Measurements from ENCODE around the gene VEPH1. TPM values are rescaled to one million over a fixed set of nuclear protein-coding genes. Genes with fewer than 3 reads are reported as not detected.

Gene VEPH1
- total RNA-seq, 2 donors from 2014 or later: 0.21 TPM; not detected in 1

DNA sequence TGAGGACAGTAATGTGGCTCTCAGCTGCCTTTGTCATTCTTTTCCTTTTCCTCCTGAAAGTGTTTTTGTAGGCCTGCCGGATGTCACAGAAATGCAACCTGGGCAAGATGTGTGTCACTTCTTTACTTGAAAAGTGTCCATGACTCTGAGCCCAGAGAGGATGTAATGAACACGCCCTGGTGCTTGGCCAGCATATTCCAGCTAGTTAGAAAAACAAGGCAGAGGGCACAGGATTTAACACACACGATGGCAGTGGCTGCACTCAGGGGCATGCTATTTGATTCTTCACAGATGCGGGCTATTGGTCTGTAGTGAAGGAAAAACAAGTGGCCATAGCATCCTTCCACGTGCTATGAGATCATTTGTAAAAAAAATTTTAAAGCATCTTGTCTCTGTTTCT lies 96.8 kb downstream of the VEPH1 start:
- no peaks in the 10 kb centered on the region for H3K9me3 ChIP-seq
- no peak overlapping the region for H3K4me3 ChIP-seq
- no peak overlapping the region for H3K27ac ChIP-seq
- TF ChIP-seq, protein P1, sequence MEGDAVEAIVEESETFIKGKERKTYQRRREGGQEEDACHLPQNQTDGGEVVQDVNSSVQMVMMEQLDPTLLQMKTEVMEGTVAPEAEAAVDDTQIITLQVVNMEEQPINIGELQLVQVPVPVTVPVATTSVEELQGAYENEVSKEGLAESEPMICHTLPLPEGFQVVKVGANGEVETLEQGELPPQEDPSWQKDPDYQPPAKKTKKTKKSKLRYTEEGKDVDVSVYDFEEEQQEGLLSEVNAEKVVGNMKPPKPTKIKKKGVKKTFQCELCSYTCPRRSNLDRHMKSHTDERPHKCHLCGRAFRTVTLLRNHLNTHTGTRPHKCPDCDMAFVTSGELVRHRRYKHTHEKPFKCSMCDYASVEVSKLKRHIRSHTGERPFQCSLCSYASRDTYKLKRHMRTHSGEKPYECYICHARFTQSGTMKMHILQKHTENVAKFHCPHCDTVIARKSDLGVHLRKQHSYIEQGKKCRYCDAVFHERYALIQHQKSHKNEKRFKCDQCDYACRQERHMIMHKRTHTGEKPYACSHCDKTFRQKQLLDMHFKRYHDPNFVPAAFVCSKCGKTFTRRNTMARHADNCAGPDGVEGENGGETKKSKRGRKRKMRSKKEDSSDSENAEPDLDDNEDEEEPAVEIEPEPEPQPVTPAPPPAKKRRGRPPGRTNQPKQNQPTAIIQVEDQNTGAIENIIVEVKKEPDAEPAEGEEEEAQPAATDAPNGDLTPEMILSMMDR (IDR thresholded peaks at IDR 0.05): no peak
- H3K27me3 ChIP-seq (replicated peaks; ENCODE audit: insufficient read depth): no peaks in the 10 kb centered on the region
- H3K36me3 ChIP-seq: no peaks in the 10 kb centered on the region
- DNase-seq (ENCODE audit: low spot score) (no peak), ATAC-seq (ENCODE audit: insufficient number of reproducible peaks, low FRiP score, low read depth) (no peak)
- H3K4me1 ChIP-seq (ENCODE audit: control insufficient read depth in 1 of 2, low read depth in 2 of 2): no peaks in the 10 kb centered on the region

DNA sequence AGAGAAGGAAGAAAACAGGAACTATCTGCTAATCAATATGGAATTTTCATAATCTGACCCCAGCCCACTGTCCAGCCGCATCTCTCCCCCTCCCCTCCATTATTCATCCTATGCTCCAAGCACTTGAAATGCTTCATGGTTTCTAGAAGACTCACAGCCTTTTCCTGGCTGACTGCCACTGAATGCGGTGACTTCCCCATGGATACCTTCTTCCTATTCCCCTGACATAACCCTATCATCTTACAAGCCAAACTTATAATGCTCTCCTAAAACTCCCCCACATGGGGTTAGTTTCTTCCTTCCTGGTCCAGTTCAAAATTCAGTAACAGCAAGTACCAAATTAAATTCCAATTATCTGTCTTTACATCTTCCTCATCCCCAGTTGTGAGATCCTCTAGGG lies 97.8 kb downstream of the VEPH1 start:
- TF ChIP-seq, protein P1 (IDR thresholded peaks at IDR 0.05): no peak
- no peaks in the 10 kb centered on the region for H3K4me1 ChIP-seq (ENCODE audit: control insufficient read depth in 1 of 2, low read depth in 2 of 2)
- no peaks in the 10 kb centered on the region for H3K36me3 ChIP-seq
- no peaks in the 10 kb centered on the region for H3K27me3 ChIP-seq (replicated peaks; ENCODE audit: insufficient read depth)
- DNase-seq (ENCODE audit: low spot score) (no peak), ATAC-seq (ENCODE audit: insufficient number of reproducible peaks, low FRiP score, low read depth) (no peak)
- H3K27ac ChIP-seq: no peak overlapping the region
- H3K4me3 ChIP-seq: no peak overlapping the region
- H3K9me3 ChIP-seq: no peaks in the 10 kb centered on the region

DNA sequence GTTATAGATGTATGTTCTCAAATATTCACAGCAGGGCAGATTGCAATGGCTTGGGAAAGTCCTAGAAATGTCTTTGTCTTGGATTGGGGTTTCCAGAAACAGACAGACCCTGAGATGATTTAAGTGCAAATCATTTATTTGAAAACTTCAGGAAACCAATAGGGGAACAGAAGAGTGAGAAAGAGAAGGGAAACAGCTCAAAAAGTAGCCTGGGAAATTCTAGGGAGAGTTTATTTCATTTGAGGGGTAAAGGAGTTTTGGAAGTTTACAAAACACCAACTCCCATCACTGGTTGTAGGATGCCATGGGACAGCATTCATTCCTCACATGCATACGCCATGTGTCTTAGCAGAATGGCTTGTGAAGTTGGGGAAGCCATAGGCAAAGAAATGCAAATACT lies 98.8 kb downstream of the VEPH1 start:
- Histone ChIP-seq H3K4me3 (no peak overlapping the region), H3K27ac (no peak overlapping the region), H3K36me3 (no peaks in the 10 kb centered on the region), H3K27me3 (replicated peaks; ENCODE audit: insufficient read depth) (no peaks in the 10 kb centered on the region), H3K4me1 (ENCODE audit: control insufficient read depth in 1 of 2, low read depth in 2 of 2) (no peaks in the 10 kb centered on the region), H3K9me3 (no peaks in the 10 kb centered on the region)
- DNase-seq (ENCODE audit: low spot score): no peak
- TF ChIP-seq, protein P1 (IDR thresholded peaks at IDR 0.05): no peak
- ATAC-seq (ENCODE audit: insufficient number of reproducible peaks, low FRiP score, low read depth): no peak

DNA sequence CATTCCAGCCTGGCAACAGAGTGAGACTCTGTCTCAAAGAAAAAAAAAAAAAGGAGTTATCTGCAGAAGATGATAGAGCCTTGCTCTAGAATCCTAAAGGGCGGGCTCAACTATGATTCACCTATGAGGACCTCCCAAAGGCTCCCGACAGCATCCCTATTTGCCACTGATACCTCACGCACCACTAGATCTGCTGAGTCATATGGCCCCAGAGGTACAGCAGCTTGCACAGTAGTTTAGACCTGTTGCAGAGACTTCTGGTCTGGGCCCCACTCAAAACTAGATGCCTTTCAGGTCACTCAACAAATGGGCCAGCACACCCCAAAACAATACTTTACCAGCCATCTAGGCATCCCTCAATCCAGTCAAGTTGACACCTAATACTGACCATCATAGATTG lies 104.6 kb downstream of the VEPH1 start:
- no peaks in the 10 kb centered on the region for H3K9me3 ChIP-seq
- H3K27me3 ChIP-seq (replicated peaks; ENCODE audit: insufficient read depth): no peaks in the 10 kb centered on the region
- H3K4me1 ChIP-seq (ENCODE audit: control insufficient read depth in 1 of 2, low read depth in 2 of 2): no peaks in the 10 kb centered on the region
- no peak for DNase-seq (ENCODE audit: low spot score)
- no peak overlapping the region for H3K4me3 ChIP-seq
- no peak overlapping the region for H3K27ac ChIP-seq
- TF ChIP-seq, protein P1 (IDR thresholded peaks at IDR 0.05): no peak
- H3K36me3 ChIP-seq: no peaks in the 10 kb centered on the region
- ATAC-seq (ENCODE audit: insufficient number of reproducible peaks, low FRiP score, low read depth): no peak

DNA sequence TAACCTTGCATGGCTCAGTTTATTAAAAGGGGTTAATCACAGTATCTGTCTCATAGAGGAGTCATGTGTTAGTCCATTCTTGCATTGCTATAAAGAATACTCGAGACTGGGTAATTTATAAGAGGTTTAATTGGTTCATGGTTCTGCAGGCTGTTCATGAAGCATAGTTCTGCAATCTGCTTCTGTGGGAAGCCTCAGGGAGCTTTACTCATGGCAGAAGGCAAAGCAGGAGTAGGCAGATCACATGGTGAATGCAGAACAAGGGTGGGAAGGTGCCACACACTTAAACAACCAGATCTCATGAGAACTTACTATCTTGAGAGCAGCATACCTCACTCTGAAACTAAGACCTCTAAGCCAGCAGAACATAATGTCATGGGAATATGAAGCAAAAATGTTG lies 108.8 kb downstream of the VEPH1 start:
- no peak for ATAC-seq (ENCODE audit: insufficient number of reproducible peaks, low FRiP score, low read depth)

More for the DNA sequence above, 108.8 kb downstream of the VEPH1 start:
- DNase-seq (ENCODE audit: low spot score): no peak
- Histone ChIP-seq H3K36me3 (no peaks in the 10 kb centered on the region), H3K27ac (no peak overlapping the region), H3K4me3 (no peak overlapping the region), H3K27me3 (replicated peaks; ENCODE audit: insufficient read depth) (no peaks in the 10 kb centered on the region), H3K4me1 (ENCODE audit: control insufficient read depth in 1 of 2, low read depth in 2 of 2) (no peaks in the 10 kb centered on the region), H3K9me3 (no peaks in the 10 kb centered on the region)
- TF ChIP-seq, protein P1 (IDR thresholded peaks at IDR 0.05): no peak
